Left ventricle myocardium superior (tissue), 1 donor: ENCODE data around the gene SUFU. TPM values are rescaled to one million over a fixed set of nuclear protein-coding genes. Genes with fewer than 3 reads are reported as not detected.
"Not testable (repeated sequence)": the region's sequence is repeated elsewhere in the genome, so short reads cannot be mapped to it uniquely, and the experiment has no call there.

Experiments
- ATAC-seq: fragments of 200-7000 bp; cut with Tn5 transposase; one replicate; pipeline ENCODE4 v1.9.1; 2020; ENCODE audit warnings: mild to moderate bottlenecking, moderate library complexity
- DNase-seq: peaks from one replicate; pipeline ENCODE4 v3.0.0-alpha.2; 2020
- intact Hi-C: fragments of 100-400 bp; cut with micrococcal nuclease; formaldehyde crosslinking; loops from one replicate; pipeline ENCODE4 v1.11.0; 2022
- long read RNA-seq: library from polyadenylated mRNA; unstranded; transcript quantifications from one replicate; pipeline ENCODE4 v2.0.0, GENCODE V29; 2021
- total RNA-seq: library from RNA; stranded (reverse); fragmentation: NEBNext Ultra II Directional; extraction: Animal tissue kit (Norgen Biotek cat#: 25700); gene quantifications from one replicate; pipeline ENCODE4 v1.2.1, GENCODE V29; 2021
- donor health status: DM: no; HTN: yes; CAD: no; lungs with severe emphysema.

Gene SUFU
- 8.0 TPM for total RNA-seq
- long read RNA-seq, partial matches to known transcripts, result 1 of 11 reads
- long read RNA-seq, other reads (novel, unspliced or antisense), result 10 of 11 reads

DNA sequence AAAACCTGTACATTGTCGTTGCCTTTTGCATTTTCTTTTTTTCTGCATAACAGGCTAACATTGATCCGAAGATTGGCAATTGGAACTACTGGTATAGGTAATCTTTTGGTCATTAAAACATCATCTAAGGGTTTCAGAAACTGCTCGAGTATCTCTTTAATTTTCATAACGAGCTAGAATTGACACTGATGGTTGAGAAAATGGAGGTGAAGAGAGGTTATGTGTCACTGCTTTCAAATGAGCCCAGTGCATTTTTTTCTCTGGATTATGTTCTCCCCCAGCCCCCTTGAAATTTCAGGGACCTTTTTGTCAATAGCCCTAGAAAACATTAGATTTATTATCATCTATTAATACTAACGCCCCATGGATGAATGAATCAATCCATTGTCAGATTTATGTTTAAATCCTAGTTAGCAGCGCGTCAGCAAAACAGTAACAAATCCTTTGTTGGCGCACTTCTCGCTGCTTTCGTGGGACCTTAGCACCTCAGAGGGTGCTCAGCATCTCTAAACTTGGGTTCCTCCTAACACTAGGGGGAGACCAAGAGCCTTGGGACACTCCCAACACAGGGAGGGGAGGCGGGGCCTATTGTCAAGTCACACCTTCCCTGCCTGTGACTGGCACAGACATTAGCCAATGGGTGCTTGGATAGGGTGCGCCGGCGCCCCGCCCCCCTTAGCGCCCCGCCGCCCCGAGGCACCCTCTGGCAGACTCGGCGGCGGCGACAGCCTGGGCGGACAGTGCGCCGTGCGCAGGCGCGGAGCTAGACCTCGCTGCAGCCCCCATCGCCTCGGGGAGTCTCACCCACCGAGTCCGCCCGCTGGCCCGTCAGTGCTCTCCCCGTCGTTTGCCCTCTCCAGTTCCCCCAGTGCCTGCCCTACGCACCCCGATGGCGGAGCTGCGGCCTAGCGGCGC lies at the start of gene SUFU:
SUFU (plus strand) TSS at position 709 of the 915 bp plus-strand sequence; CDS start at position 890, 181 bp downstream.
- DNase-seq, result peak; percentile 98
- intact Hi-C loops, result loop anchor here (10.0 kb wide), 1 partner anchor 81 kb away; no protein-coding TSS in a partner anchor

DNA sequence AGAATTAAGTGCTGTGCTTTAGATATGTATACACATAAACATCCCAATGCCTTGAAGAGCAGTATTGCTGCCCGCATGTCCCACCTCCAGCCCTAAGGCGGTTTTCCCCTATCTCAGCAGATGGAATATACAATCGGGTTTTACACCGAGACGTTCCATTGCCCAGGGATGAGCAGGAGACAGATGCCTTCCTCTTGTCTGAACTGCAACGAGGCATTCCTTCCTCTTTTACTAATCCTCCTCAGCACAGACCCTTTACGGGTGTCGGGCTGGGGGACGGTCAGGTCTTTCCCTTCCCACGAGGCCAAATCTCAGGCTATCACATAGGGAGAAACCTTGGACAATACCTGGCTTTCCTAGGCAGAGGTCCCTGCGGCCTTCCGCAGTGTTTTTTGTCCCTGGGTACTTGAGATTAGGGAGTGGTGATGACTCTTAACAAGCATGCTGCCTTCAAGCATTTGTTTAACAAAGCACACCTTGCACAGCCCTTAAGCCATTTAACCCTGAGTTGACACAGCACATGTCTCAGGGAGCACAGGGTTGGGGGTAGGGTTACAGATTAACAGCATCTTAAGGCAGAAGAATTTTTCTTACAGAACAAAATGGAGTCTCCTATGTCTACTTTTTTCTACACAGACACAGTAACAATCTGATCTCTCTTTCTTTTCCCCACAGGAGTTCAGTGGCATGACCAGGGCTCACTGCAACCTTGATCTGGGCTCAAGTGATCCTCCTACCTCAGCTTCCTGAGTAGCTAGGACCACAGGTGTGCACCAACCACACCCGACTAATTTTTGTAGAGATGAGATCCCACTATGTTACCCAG lies 48.9 kb upstream of the SUFU start:
- ATAC-seq, DNase-seq, intact Hi-C loops: not testable (repeated sequence)

More for the DNA sequence above, at the start of gene SUFU:
- peak; percentile 84 for ATAC-seq

DNA sequence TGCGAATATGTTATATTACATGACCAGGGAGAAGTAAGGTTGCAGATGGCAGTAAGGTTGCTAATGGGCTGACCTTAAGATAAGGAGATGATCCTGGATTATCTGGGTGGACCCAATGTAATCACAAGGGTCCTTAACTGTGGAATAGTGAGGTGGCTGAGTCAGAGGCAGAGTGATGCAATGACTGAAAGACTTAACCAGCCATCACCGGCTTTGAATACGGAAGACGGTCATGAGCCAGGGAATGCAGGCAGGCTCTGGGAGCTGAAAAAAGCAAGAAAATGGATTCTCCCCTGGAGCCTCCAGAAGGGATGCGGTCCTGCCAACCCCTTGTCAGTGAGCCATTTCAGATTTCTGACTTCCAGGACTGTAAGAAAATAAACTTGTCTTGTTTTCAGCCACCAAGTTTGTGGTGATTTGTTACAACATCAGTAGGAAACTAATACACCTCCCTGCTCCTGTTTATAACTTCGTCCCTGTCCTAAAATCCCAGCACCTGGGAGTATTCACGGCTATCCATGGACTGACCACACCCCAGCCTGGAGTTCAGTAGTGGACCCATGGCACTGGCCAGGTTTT lies 47.8 kb upstream of the SUFU start:
- DNase-seq, result no peak
- intact Hi-C loops, result no loop called here
- no peak for ATAC-seq

DNA sequence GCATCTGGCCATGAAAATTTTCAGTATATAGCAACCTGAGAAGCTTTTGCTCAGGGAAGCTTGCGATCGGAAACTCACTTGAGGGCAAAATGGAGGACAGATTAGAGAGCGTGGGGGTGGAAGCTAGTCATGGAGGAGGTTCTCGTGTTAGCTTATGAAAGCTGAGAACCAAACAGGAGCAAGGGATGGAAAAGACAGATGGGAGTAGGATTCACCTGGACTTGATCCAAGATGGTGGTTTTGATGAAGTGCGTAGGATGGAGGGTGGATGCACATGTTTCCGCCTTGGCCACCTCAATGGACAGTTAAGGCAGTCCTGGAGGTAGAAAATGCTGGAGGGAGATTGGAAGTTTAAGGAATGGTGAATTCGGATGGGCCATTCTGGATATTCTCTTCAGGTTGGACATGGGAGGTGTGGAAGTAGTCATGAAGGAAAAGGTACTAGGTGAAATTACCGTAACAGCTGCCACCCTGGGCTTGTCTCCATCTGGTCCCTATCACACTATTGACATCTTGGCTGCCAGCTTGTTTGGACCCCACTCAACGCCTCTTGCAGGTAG lies 46.1 kb upstream of the SUFU start:
- ATAC-seq (no peak), DNase-seq (no peak)
- intact Hi-C loops, result no loop called here

DNA sequence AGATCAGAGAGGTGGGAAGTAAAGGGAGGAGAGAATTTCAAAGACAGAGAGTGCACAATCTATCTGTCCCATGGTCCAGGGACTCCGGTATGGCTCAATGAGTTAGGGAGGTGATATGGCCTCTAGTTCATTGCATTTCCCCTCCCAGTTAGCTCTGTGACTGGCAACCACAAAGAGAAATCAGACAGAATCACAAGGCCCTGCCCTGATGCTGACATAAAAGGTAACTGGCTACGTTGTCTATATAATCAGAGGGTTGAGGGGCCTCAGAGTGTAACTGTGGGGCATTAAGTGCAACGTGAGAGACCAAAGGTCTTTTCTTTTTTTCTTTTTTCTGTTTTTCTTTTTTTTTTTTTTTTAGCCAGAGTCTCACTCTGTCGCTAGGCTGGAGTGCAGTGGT lies 45.1 kb upstream of the SUFU start:
- intact Hi-C loops, result no loop called here
- no peak for ATAC-seq
- no peak for DNase-seq

DNA sequence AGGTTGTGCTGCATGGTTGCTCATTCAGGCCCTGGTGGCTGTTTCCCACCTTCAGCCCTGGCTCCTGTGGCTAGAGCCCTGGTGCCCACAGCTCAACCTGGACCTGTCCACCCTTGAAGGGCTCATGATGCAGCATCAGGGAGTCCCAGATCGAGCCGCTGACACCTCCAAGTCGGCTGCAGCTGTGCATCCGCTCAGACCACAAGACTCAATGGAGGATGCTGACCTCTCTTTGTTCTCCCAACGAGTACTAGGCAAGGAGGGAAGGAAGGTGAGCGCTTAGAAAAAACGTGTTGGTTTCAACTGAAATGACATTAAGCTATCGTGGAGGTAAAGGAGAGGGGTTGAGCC lies 43.0 kb upstream of the SUFU start:
- intact Hi-C loops, result no loop called here
- DNase-seq, result no peak
- peak; percentile 6 for ATAC-seq

DNA sequence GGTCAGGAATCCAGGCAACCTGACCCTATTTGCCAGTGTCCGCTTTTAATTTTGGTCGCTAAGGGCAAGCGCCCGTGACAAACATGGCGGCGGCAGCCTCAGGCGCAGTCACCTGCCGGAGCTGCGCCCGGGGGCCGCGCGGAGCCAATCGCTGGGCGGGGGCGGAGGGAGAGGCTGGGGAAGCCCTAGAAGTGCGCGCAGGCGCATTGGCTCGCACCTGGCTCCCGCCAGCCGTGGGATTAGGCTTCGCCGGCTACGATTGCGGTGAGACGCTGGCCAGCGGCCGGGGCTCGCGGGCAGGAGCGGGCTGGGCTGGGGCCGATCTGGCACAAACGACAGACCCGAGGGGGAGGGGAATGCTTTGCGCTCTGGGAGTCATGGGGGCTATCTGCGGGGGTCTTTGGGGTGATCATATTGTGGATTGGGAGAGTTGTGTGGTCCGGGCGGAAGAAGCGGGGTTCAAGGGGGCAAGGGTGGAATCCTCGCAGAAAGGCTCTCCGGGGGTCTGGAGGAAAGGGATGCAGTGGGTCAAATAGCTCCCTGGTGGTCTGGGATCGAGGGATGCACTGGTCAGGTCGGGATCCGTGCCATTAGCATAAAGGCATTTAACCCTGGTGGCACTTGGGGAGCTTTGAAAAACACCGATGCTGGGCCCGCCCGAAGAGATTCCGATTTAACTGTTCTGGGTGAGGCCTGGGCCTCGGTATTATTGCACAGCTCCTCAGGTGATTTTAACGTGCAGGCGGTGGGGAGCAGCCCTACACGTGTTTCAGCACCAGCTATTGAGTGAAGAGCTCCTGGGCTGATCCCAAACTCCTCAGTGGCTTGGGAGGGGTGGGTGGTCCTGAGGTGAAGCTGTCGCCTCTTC lies 42.4 kb upstream of the SUFU start:
- intact Hi-C loops, result no loop called here
- peak; percentile 97 for DNase-seq

DNA sequence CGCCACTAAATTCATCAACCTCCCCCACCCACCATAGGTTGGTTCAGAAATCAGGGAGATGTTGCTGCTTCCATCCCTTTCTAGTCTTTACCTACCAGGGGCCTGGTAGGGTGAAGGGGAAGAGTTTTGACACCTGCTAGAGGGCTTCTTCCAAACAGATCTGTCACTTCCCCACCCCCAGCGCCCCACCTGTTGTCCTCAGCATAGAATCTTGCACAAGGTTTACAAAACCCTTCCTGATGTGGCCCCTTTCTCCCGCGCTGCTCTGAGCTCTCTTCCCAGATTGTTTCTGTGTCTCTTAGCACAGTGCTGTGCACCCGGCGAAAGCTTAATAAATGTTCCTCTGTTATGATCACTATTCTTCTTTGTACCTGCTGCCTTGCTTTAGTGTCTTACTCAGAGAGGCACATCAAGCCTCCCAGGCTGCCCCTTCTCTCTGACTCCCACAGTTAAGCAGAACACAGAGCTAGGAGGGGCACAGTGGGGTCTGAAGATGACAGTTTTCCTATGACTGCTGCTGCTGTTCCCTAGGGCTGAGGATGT lies 41.2 kb upstream of the SUFU start:
- ATAC-seq (no peak), DNase-seq (no peak)
- intact Hi-C loops, result no loop called here

More for the DNA sequence above, 42.4 kb upstream of the SUFU start:
- peak; percentile 98 for ATAC-seq

DNA sequence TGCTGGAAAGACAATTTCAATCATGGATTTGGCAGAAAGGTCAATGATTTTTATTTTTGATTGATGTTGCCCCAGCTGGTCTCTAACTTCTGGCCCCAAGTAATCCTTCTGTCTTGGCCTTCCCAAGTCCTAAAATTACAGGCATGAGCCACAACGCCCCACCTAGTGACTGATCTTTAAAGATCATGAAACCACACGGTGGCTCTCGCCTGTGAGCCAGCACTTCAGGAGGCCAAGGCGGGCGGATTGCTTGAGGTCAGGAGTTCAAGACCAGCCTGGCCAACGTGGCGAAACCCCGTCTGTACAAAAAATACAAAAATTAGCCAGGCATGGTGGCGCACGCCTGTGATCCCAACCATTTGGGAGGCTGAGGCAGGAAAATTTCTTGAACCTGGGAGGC lies 39.8 kb upstream of the SUFU start:
- intact Hi-C loops, result no loop called here
- DNase-seq, result no peak
- ATAC-seq, result no peak

DNA sequence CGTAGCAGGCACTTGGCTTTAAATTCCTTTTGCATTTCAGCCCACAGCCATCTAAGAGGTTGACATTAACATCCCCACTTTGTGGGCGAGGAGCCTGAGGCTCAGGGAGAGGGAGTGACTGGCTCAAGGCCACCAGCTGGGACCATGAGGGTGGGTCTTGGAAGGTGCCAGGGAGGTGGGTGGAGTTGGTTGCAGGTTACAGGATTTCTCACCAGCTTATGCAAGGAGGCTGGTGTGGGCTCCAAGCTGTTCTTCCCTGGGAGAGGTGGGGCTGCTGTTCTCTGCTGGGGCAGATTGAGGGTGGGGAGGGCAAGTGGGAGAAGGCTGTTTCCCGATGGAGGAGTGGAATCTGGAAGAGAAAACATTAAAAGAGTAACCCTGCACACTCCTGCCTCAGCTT lies 38.3 kb upstream of the SUFU start:
- intact Hi-C loops, result no loop called here
- no peak for ATAC-seq

DNA sequence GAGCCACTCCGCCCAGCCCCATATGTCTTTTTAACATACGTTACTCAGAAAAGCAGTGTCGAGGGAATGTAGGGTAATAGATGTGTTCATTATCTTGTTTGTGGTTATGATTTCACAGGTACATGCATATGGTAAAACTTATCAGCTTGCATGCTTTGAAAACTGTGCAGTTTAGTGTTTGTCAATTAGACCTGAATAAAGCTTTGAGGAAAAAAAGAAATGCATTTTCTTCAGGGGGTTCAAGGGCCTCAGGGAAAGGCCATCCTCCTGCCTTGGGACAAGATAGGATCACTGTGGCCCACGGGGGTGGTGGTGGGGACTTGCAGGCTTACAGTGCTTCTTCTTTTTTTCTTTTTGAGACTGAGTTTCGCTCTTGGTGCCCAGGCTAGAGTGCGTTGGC lies 36.5 kb upstream of the SUFU start:
- no peak for ATAC-seq
- DNase-seq, result no peak
- intact Hi-C loops, result no loop called here

More for the DNA sequence above, 38.3 kb upstream of the SUFU start:
- DNase-seq, result no peak

DNA sequence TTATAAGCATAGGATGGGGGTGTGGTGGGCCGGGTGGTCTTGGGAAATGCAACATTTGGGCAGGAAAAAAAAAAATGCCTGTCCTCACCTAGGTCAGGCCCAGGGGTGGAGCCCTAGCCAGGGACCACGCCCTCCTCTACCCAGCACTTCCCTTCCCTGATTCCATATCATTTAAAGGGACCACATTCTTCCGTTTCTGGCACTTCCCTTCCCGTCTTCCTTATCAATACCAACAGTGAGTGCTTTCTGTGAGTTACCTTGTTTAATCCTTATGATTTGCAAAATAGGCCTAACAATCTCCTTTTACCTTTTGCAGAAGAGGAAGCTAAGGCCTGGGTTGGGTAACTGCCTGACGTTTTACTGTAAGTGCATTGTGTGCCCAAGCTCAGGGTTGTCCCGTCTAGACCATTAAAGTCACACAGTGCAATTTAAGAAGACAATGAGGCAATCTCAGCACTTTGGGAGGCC lies 35.8 kb upstream of the SUFU start:
- DNase-seq (no peak), ATAC-seq (no peak)
- intact Hi-C loops, result no loop called here

DNA sequence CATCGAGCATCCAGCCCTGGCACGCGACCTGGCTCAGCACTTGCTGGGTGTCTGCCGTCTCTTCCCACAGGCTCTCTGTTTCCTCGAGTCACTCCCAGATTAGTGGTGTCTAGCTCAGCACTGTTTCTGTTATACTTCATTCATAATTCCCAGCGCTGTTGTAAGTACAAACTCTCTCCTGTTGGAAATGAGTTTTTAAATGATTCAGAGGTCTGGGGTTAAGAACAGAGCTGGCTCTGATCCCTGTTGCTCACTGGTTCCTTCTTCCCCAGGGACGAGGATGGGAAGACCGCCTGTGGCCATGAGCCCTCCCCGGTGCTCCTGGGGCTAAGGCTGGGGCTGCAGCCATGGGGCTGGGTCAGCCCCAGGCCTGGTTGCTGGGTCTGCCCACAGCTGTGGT lies 35.1 kb upstream of the SUFU start:
- DNase-seq, result no peak
- intact Hi-C loops, result no loop called here
- no peak for ATAC-seq

DNA sequence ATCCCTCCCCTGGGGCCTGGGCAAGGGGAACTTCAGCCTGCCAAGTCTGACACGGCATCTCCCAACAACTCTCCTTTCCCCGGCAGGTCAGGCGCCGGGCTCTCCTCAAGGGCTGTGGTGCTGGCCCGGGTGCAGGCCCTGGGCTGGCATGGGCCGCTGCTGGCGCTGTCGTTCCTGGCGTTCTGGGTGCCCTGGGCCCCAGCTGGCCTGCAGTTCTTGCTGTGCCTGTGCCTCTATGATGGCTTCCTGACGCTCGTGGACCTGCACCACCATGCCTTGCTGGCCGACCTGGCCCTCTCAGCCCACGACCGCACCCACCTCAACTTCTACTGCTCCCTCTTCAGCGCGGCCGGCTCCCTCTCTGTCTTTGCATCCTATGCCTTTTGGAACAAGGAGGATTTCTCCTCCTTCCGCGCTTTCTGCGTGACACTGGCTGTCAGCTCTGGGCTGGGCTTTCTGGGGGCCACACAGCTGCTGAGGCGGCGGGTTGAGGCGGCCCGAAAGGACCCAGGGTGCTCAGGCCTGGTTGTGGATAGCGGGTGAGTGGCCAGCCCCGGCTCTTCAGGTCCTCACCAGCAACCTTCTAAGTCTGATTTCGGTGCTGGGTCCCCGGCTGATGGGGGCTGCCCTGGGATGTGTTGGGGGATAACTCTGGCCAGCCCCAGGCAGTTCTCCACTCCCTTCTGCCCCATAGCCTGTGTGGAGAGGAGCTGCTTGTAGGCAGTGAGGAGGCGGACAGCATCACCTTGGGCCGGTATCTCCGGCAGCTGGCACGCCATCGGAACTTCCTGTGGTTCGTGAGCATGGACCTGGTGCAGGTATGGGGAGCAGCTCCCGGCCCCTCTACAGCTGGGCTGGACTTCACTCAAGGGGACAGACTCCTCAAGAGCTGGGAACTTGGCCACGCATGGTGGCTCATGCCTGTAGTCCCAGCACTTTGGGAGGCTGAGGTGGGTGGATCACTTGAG lies 32.9 kb upstream of the SUFU start:
- no peak for DNase-seq
- ATAC-seq, result no peak
- intact Hi-C loops, result no loop called here

DNA sequence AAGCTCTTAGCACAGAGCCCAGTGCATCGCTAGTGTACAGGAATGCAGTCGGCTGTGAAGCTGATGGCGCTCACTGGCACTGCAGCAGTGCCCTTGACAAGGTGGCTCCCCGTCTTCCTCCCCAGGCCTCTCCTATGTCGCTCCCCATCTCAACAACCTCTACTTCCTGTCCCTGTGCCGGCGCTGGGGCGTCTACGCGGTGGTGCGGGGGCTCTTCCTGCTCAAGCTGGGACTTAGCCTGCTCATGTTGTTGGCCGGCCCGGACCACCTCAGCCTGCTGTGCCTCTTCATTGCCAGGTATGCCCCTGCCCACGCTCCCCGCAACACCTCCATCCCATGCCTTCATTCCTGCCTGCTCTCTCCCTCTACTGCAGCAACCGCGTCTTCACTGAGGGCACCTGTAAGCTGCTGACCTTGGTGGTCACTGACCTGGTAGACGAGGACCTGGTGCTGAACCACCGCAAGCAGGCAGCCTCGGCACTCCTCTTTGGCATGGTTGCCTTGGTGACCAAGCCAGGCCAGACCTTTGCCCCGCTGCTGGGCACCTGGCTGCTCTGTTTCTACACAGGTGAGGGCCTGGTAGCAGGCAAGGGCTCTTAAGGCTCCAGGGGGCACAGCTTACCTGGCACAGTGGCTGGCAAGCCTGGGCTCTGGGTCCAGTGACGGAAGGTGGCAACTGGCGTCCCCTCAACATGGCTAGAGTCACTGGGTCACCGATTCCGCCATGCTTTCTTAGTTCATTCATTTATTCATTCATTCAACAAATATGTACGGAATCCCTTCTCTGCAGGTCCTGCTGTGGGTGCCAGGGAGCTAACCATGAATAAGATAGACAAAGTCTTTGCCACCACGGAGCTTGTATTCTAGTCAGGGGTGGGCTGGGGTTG lies 30.1 kb upstream of the SUFU start:
- intact Hi-C loops, result no loop called here
- no peak for DNase-seq
- ATAC-seq, result no peak

DNA sequence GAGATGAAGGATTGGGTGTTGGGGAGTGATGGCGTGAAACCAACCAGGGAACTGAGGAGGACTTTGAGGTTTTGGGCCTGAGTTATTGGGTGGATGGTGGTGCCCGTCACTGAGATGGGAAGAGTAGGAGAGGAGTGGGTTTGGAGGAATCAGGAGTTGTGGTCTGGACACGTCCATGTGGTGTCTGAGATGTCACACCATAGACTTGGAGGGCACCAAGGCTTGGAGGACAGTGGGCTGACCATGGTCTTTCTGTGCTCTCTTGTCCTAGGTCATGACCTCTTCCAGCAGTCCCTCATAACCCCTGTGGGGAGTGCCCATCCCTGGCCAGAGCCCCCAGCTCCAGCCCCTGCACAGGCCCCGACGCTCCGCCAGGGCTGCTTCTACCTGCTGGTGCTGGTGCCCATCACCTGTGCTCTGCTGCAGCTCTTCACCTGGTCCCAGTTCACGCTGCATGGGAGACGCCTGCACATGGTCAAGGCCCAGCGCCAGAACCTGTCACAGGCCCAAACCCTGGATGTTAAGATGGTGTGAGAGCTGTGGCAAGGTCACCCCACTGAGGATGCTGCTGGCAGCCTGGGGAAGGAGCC lies 28.2 kb upstream of the SUFU start:
- no peak for DNase-seq
- intact Hi-C loops, result no loop called here
- ATAC-seq, result no peak
